Neural cell (in vitro differentiated cells): Measurements from ENCODE around the gene TRA2A. TPM values are rescaled to one million over a fixed set of nuclear protein-coding genes. Genes with fewer than 3 reads are reported as not detected.

ENCODE experiments used
- H2AFZ ChIP-seq: fragments of 200-600, 300-800 bp; sonication (generic), shearing (Covaris generic); 2 replicates; pipeline ENCODE4 v1.6.0; 2014; ENCODE audit warnings: low read depth, mild to moderate bottlenecking, antibody characterized with exemption, low read length, moderate library complexity
- H3F3A ChIP-seq: fragments of 200-600 bp; shearing (Covaris generic); 2 replicates; pipeline ENCODE4 v1.6.1; 2016; ENCODE audit warnings: mild to moderate bottlenecking, moderate library complexity, mixed read lengths, antibody characterized with exemption, low read length; ENCODE audit not compliant: insufficient read depth, poor library complexity, severe bottlenecking
- H3K27ac ChIP-seq: fragments of 200-600, 300-800 bp; sonication (generic), shearing (Covaris generic); 2 replicates; pipeline ENCODE4 v1.5.1; 2014; ENCODE audit warnings: mild to moderate bottlenecking, low read length, moderate library complexity
- H3K27me3 ChIP-seq: fragments of 300-800, 200-600 bp; sonication (generic), shearing (Covaris generic); 2 replicates; pipeline ENCODE4 v1.6.0; 2014; ENCODE audit warnings: mild to moderate bottlenecking, low read depth, low read length, moderate library complexity; ENCODE audit not compliant: insufficient read depth
- H3K36me3 ChIP-seq: fragments of 300-800, 200-600 bp; sonication (generic), shearing (Covaris generic); 2 replicates; pipeline ENCODE4 v1.5.1; 2014; ENCODE audit warnings: mild to moderate bottlenecking, antibody characterized with exemption, low read length, moderate library complexity; ENCODE audit not compliant: insufficient read depth
- H3K4me2 ChIP-seq: fragments of 300-800, 200-600 bp; sonication (generic), shearing (Covaris generic); 2 replicates; pipeline ENCODE4 v1.6.0; 2014; ENCODE audit warnings: mild to moderate bottlenecking, low read length
- H3K4me3 ChIP-seq: fragments of 300-800, 200-600 bp; sonication (generic), shearing (Covaris generic); 2 replicates; pipeline ENCODE4 v1.5.1; 2014; ENCODE audit warnings: mild to moderate bottlenecking, low read length, moderate library complexity
- H3K79me2 ChIP-seq: fragments of 200-600 bp; shearing (Covaris generic); replicated peaks from 2 replicates; pipeline ENCODE4 v1.6.0; 2014; ENCODE audit warnings: mild to moderate bottlenecking, low read length, moderate library complexity; ENCODE audit not compliant: insufficient read depth
- H3K9ac ChIP-seq: fragments of 300-800, 200-600 bp; sonication (generic), shearing (Covaris generic); 2 replicates; pipeline ENCODE4 v1.6.1; 2016; ENCODE audit warnings: mild to moderate bottlenecking, low read length, mixed read lengths
- H3K9me2 ChIP-seq: fragments of 200-600 bp; shearing (Covaris generic); 2 replicates; pipeline ENCODE4 v1.6.1; 2016; ENCODE audit warnings: mild to moderate bottlenecking, low read length, mixed read lengths; ENCODE audit not compliant: insufficient read depth
- H3K9me3 ChIP-seq: fragments of 200-600, 300-800 bp; sonication (generic), shearing (Covaris generic); 2 replicates; pipeline ENCODE4 v1.6.1; 2016; ENCODE audit warnings: mild to moderate bottlenecking, mixed run types, low read length, moderate library complexity, mixed read lengths
- H4K20me1 ChIP-seq: fragments of 200-600 bp; shearing (Covaris generic); 2 replicates; pipeline ENCODE4 v1.6.1; 2016; ENCODE audit warnings: mild to moderate bottlenecking, mixed run types; ENCODE audit not compliant: insufficient read depth
- EP300 ChIP-seq: fragments of 450-650 bp; conservative IDR thresholded peaks from 2 replicates; pipeline ENCODE4 v1.6.1; 2014; ENCODE audit warnings: antibody characterized with exemption, mild to moderate bottlenecking, moderate library complexity; ENCODE audit not compliant: poor library complexity, severe bottlenecking
- EZH2 ChIP-seq: fragments of 200-600, 300-800 bp; shearing (Covaris generic), sonication (generic); IDR thresholded peaks from 2 replicates; pipeline ENCODE4 v1.6.1; 2014; ENCODE audit warnings: antibody characterized with exemption, low read length, borderline replicate concordance, mild to moderate bottlenecking; ENCODE audit not compliant: insufficient read depth, poor library complexity, severe bottlenecking
- MXI1 ChIP-seq: fragments of 450-650 bp; conservative IDR thresholded peaks from 2 replicates; pipeline ENCODE4 v1.6.1; 2014; ENCODE audit warnings: antibody characterized with exemption, mild to moderate bottlenecking; ENCODE audit not compliant: poor library complexity, severe bottlenecking
- POLR2AphosphoS5 ChIP-seq: IDR thresholded peaks from 2 replicates; pipeline ENCODE4 v1.6.1; 2012
- RAD21 ChIP-seq: fragments of 450-650 bp; conservative IDR thresholded peaks from 2 replicates; pipeline ENCODE4 v1.6.1; 2014; ENCODE audit warnings: antibody characterized with exemption, mild to moderate bottlenecking, moderate library complexity
- SMC3 ChIP-seq: fragments of 450-650 bp; conservative IDR thresholded peaks from 2 replicates; pipeline ENCODE4 v1.6.1; 2014; ENCODE audit warnings: antibody characterized with exemption, mild to moderate bottlenecking, moderate library complexity; ENCODE audit not compliant: poor library complexity
- TAF1 ChIP-seq: IDR thresholded peaks from 2 replicates; pipeline ENCODE4 v1.6.1; 2012; ENCODE audit warnings: low read depth
- polyA minus RNA-seq: library from RNA; depleted of rRNA, polyadenylated mRNA; stranded (reverse); fragments of >200 nt; gene quantifications from 2 replicates; pipeline ENCODE4 v1.2.3, GENCODE V29; 2014
- polyA plus RNA-seq: library from polyadenylated mRNA; depleted of rRNA; stranded (reverse); fragments of >200 nt; gene quantifications from 2 replicates; pipeline ENCODE4 v1.2.3, GENCODE V29; 2014
- TF ChIP-seq, protein P1 (sequence below): IDR thresholded peaks from 2 replicates; pipeline ENCODE4 v1.6.1; 2012; ENCODE audit warnings: borderline replicate concordance
- TF ChIP-seq, protein P2 (sequence below): fragments of 450-650 bp; IDR thresholded peaks from 2 replicates; pipeline ENCODE4 v1.5.1; 2014; ENCODE audit warnings: antibody characterized with exemption, mild to moderate bottlenecking, moderate library complexity; ENCODE audit not compliant: poor library complexity, severe bottlenecking

The TRA2A gene
- polyA plus RNA-seq (135 and 188 TPM in 2 replicates), polyA minus RNA-seq (71.6 and 93.8 TPM in 2 replicates)

DNA sequence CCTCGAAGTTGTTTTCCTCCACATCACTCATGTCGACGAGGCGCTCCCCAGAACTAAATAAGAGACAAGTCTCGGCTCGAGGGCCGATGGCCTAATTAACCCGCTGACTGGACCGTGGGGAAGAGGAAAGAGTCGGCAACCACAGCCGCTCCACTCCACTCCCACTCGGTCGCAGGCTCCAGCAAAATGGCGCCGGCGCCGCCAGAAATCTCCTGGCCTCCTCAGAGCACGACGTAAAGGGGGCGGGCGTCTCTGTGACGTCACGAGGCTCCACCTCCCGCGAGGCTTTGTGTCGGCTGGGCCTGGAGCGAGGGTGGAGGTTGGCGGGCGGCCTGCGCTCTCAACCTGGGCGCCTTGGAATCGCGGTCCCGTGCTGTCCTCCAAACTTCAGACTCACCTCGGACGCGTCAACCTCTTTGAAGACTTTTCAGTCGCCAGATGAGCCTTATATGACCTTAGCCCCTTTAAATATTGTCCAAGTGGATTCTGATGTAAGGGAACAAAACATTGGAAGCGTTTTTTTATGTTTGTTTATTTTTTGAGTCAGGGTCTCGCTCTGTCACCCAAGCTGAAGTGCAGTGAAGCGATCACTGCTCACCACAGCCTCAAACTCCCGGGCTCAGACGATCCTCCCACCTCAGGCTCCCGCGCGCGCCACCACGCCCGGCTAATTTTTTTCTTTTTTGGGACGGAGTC lies at the start of gene TRA2A:
Gene TRA2A, minus strand, starts transcription at position 188 of the 696 bp plus-strand sequence. Its CDS starts 157 bp downstream, at position 31.
- Histone ChIP-seq H4K20me1 (peaks cover 20% of the 10 kb centered on the region), H3F3A (no peaks in the 10 kb centered on the region), H3K4me2 (peak within 1 kb of the TSS; percentile 91), H3K36me3 (no peaks in the 10 kb centered on the region), H3K4me3 (peak within 1 kb of the TSS; percentile 91), H3K9me2 (no peaks in the 10 kb centered on the region), H2AFZ (peak within 1 kb of the TSS; percentile 96), H3K27ac (peak within 1 kb of the TSS; percentile 100), H3K27me3 (no peaks in the 10 kb centered on the region), H3K79me2 (peaks cover 51% of the 10 kb centered on the region), H3K9me3 (no peaks in the 10 kb centered on the region), H3K9ac (peak within 1 kb of the TSS; percentile 100)
- TF ChIP-seq RAD21: no peak
- TF ChIP-seq, protein P1, sequence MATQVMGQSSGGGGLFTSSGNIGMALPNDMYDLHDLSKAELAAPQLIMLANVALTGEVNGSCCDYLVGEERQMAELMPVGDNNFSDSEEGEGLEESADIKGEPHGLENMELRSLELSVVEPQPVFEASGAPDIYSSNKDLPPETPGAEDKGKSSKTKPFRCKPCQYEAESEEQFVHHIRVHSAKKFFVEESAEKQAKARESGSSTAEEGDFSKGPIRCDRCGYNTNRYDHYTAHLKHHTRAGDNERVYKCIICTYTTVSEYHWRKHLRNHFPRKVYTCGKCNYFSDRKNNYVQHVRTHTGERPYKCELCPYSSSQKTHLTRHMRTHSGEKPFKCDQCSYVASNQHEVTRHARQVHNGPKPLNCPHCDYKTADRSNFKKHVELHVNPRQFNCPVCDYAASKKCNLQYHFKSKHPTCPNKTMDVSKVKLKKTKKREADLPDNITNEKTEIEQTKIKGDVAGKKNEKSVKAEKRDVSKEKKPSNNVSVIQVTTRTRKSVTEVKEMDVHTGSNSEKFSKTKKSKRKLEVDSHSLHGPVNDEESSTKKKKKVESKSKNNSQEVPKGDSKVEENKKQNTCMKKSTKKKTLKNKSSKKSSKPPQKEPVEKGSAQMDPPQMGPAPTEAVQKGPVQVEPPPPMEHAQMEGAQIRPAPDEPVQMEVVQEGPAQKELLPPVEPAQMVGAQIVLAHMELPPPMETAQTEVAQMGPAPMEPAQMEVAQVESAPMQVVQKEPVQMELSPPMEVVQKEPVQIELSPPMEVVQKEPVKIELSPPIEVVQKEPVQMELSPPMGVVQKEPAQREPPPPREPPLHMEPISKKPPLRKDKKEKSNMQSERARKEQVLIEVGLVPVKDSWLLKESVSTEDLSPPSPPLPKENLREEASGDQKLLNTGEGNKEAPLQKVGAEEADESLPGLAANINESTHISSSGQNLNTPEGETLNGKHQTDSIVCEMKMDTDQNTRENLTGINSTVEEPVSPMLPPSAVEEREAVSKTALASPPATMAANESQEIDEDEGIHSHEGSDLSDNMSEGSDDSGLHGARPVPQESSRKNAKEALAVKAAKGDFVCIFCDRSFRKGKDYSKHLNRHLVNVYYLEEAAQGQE: peak; percentile 98
- no peak for TF ChIP-seq EZH2
- peak; percentile 28 for TF ChIP-seq MXI1
- TF ChIP-seq TAF1: peak; percentile 99
- TF ChIP-seq POLR2AphosphoS5: peak; percentile 97
- TF ChIP-seq EP300: no peak
- TF ChIP-seq SMC3: no peak
- TF ChIP-seq, protein P2, sequence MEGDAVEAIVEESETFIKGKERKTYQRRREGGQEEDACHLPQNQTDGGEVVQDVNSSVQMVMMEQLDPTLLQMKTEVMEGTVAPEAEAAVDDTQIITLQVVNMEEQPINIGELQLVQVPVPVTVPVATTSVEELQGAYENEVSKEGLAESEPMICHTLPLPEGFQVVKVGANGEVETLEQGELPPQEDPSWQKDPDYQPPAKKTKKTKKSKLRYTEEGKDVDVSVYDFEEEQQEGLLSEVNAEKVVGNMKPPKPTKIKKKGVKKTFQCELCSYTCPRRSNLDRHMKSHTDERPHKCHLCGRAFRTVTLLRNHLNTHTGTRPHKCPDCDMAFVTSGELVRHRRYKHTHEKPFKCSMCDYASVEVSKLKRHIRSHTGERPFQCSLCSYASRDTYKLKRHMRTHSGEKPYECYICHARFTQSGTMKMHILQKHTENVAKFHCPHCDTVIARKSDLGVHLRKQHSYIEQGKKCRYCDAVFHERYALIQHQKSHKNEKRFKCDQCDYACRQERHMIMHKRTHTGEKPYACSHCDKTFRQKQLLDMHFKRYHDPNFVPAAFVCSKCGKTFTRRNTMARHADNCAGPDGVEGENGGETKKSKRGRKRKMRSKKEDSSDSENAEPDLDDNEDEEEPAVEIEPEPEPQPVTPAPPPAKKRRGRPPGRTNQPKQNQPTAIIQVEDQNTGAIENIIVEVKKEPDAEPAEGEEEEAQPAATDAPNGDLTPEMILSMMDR: no peak

DNA sequence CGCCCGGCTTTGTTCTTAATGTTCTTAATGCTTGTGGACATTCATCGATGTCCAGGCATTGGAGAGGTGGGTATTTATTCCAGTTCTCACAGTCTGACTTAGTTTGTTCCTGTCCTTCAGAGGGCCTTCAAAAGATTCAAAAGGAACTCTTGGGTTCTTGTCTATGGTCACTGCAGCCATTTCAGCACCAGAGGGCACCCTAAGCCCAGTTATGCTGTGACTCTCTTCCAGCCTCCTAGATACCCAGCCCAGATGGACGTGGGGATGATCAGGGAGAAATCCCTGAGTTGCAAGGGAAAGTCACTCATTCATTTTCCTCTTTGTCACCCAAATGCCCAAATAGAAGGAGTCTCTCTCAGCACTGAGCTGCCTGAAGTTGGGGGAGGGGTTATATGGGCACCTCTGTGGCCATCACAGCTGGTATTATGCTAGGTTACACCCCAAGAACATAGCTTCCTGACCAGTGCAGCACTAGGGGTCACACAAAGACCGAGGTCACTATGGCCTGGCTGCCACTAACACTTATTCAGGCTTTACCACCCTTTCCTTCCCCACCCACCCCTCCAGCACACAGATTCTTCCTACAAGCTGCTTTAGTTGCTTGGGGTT lies 38.9 kb upstream of the TRA2A start:
- Histone ChIP-seq H3K27ac (no peak overlapping the region), H3K4me3 (no peak overlapping the region), H3K9me3 (no peaks in the 10 kb centered on the region), H3K79me2 (no peaks in the 10 kb centered on the region), H3K9me2 (no peaks in the 10 kb centered on the region), H2AFZ (no peak overlapping the region), H3F3A (no peaks in the 10 kb centered on the region), H3K27me3 (no peaks in the 10 kb centered on the region), H3K9ac (no peak overlapping the region), H3K36me3 (no peaks in the 10 kb centered on the region), H3K4me2 (no peak overlapping the region), H4K20me1 (no peaks in the 10 kb centered on the region)
- TF ChIP-seq TAF1: no peak
- TF ChIP-seq, protein P2: peak; percentile 75
- TF ChIP-seq SMC3: peak; percentile 84
- peak; percentile 80 for TF ChIP-seq RAD21
